ENCODE results near the gene KCNH5. TPM values are rescaled to one million over a fixed set of nuclear protein-coding genes. Genes with fewer than 3 reads are reported as not detected.

The KCNH5 gene
- total RNA-seq, 1 donor, result 0.36 TPM

DNA sequence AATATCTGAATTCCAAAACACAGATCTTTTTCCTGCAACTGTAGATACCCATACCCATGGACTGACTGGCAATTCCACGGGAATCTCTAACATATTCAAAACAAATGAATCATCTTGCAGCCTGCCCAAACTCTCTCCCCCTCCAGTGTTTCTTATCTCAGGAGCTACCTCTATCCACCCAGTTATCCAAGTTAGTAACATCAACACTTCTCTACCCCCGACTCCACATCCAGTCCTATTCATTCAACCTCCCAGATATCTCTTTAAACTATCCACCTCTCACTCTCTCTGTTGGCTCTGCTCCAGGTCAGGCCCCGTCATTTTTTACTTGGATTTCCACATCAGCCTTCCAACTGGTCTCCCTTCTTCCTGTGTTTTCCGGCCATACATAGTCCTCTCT lies 6.7 kb upstream of the KCNH5 start:
- no peak for DNase-seq (ENCODE audit: low read depth)
- H3K4me3 ChIP-seq (ENCODE audit: low read depth, low read length), result no peak overlapping the region
- TF ChIP-seq, protein P1, sequence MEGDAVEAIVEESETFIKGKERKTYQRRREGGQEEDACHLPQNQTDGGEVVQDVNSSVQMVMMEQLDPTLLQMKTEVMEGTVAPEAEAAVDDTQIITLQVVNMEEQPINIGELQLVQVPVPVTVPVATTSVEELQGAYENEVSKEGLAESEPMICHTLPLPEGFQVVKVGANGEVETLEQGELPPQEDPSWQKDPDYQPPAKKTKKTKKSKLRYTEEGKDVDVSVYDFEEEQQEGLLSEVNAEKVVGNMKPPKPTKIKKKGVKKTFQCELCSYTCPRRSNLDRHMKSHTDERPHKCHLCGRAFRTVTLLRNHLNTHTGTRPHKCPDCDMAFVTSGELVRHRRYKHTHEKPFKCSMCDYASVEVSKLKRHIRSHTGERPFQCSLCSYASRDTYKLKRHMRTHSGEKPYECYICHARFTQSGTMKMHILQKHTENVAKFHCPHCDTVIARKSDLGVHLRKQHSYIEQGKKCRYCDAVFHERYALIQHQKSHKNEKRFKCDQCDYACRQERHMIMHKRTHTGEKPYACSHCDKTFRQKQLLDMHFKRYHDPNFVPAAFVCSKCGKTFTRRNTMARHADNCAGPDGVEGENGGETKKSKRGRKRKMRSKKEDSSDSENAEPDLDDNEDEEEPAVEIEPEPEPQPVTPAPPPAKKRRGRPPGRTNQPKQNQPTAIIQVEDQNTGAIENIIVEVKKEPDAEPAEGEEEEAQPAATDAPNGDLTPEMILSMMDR (IDR thresholded peaks at IDR 0.05; ENCODE audit: insufficient read depth, low read length), result no peak

DNA sequence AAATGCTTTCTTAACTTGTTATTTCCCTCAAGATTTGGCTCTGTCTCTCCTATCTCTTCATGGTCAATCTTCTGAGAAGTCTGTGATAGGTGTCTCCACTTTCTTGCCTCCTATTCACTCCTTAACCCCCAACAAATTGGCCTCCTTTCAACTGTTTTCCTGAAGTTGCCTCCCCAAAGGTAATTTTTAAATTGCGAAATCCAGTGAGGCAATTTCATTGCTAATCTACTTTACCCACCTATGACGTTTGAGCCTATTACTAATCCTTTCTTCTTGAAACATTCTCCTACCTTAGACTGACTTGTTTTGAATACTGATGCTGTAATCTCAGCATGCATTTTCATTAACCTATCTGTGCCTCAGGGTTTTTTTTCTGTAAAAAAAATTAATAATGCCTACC lies 6.0 kb upstream of the KCNH5 start:
- no peak overlapping the region for H3K4me3 ChIP-seq (ENCODE audit: low read depth, low read length)
- DNase-seq (ENCODE audit: low read depth), result no peak
- TF ChIP-seq, protein P1 (IDR thresholded peaks at IDR 0.05; ENCODE audit: insufficient read depth, low read length), result no peak

DNA sequence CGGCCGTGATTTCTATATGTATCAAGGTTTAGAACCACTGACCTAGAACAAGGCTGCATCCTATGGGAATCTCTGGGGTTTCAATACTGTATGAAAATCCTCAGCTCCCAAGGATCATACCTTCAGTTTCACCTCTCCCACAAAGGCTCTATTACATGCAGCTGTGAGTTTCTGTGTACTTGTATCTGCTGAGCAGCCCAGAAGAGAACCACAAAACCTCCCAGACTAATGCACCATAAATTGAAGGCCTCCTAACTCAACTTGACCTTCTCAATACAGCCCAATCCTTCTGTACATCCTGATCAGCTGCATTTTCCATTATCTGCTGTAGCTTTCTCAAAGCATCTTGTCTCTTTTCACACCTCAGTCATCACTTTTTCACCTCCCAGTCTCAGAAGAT lies 5.4 kb upstream of the KCNH5 start:
- no peak for DNase-seq (ENCODE audit: low read depth)
- H3K4me3 ChIP-seq (ENCODE audit: low read depth, low read length), result no peak overlapping the region
- TF ChIP-seq, protein P1 (IDR thresholded peaks at IDR 0.05; ENCODE audit: insufficient read depth, low read length), result no peak

DNA sequence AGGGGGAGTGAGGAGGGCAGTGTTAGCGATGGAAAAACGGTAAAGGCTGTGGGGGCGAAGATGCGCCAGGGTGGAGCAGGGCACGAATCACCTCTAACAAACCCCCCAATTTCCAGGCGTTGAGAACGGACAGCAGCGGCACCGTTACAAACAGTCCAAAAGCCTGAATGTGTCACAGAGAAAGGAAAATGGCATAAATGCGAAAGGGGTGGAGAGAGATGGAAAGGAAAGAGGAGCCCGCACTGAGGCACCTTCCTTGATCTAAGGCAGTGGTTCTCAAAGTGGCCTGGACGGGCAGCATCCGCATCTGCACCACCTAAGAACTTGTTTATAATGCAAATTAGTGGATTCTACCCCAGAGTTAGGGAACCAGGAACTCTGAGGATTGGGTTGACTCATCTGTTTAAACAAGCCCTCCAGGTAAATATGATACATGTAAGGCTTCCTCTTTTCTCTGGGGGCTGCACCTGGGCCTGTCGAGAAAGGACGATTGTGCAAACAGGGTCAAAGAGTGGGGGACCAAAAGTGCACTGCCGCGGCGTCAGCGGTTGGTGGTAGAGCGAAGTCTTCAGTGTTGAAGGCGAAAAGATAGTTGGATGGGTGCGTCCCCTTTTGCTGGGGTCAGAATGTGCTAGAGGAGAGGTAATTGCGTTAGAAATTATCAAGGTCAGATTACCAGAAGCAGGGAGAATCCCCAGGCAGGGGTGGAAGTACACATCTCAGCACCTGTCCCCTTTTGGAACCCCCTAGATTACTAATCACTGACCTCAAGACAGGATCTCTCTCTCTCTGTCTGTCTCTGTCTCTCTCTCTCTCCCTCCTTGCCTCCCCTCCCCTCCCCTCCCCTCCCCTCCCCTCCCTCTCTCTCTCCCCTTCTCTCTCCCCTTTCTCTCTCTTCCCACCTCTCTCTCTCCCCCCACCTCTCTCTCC lies 1.3 kb upstream of the KCNH5 start:
- no peak for DNase-seq (ENCODE audit: low read depth)
- TF ChIP-seq, protein P1 (IDR thresholded peaks at IDR 0.05; ENCODE audit: insufficient read depth, low read length), result no peak
- no peak overlapping the region for H3K4me3 ChIP-seq (ENCODE audit: low read depth, low read length)

DNA sequence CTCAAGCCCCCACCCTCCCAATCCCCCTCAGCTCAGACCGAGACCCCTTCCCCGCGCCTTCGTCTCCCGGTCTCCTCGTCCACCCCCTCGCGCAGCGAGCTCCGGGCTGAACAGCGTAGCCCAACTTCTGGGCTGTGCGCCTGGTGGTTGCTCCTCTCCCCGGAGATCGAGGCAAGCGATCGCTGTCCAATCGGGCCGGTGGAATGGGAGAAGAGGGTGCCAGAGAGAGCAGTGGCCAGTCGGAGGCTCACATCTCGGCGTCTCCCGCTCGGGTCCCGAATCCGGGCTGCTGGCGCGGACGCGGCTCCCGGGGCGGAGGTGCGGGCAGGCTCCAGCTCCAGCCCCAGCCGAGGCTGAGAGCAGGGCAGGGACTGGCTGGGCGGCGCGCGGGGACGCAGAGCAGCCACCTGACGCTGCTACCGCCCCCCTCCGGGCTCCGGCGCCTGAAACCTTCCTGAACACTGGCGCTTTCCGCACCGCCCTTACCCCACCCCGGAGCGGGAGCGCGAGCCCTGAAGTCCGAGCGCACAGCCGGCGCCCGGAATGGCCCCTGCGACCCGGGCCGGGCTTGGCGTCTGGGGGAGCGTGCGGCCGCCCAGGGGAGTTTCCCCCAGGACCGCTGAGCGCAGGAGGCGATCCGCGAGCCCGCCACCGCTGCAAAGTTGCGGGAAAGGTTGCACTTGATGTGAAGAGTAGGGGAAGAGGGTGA lies 508 bp upstream of the KCNH5 start:
- peak overlapping the region; percentile 48 for H3K4me3 ChIP-seq (ENCODE audit: low read depth, low read length)
- DNase-seq (ENCODE audit: low read depth), result peak; percentile 23
- TF ChIP-seq, protein P1 (IDR thresholded peaks at IDR 0.05; ENCODE audit: insufficient read depth, low read length), result no peak

DNA sequence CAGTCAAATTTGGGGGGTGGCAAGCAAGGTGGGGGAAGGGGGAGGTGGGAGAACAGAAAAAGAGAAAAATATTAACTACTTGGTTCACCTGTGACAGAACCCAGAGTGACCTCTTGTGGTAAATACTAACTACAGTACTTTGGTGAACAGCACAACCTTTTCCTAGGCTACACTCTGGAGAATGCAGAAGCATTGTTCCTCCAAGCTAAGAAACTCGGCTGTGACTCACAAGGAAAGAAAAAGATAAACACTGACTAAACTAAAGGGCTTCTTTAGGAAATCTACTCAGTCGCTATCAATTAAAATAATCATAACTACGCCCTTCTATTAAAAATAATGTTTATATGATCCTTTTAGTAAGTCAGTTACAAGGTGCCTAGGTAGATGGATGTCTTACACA lies 5.4 kb downstream of the KCNH5 start:
- TF ChIP-seq, protein P1 (IDR thresholded peaks at IDR 0.05; ENCODE audit: insufficient read depth, low read length), result peak; percentile 34
- H3K4me3 ChIP-seq (ENCODE audit: low read depth, low read length), result no peak overlapping the region
- DNase-seq (ENCODE audit: low read depth), result peak; percentile 73

All from fibroblast of the aortic adventitia (primary cell).